HG03103 (cell line): ENCODE measurements around the gene RETREG1.
A peak's percentile ranks its signal among the peaks of the same experiment; 100 is the strongest.
"Not testable (repeated sequence)": the region's sequence is repeated elsewhere in the genome, so short reads cannot be mapped to it uniquely, and the experiment has no call there.

Experiments
- ATAC-seq: cut with Tn5 transposase; IDR thresholded peaks from one replicate; pipeline ENCODE4 v1.9.1; 2021; ENCODE audit warnings: low read depth; ENCODE audit not compliant: unreplicated experiment

The RETREG1 gene

DNA sequence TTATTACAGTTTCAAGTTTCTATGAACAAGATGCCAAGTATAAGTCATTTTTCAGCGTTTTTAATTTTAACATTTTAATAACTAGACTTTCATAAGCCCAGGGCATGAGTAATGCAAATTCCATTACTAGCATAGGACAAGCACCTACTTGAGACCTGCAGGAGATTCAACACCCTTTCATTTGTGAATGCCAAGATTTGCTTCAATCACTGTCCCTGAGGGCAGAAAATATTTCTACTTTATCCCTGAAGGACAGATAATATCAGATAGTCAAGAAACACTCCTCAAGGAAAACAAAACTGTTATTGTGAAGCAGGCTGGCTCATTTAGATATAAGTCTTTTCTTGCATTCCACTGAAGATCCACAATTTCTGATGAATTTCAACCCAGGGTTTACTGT, 123.5 kb downstream of the RETREG1 start:
- no peak for ATAC-seq

DNA sequence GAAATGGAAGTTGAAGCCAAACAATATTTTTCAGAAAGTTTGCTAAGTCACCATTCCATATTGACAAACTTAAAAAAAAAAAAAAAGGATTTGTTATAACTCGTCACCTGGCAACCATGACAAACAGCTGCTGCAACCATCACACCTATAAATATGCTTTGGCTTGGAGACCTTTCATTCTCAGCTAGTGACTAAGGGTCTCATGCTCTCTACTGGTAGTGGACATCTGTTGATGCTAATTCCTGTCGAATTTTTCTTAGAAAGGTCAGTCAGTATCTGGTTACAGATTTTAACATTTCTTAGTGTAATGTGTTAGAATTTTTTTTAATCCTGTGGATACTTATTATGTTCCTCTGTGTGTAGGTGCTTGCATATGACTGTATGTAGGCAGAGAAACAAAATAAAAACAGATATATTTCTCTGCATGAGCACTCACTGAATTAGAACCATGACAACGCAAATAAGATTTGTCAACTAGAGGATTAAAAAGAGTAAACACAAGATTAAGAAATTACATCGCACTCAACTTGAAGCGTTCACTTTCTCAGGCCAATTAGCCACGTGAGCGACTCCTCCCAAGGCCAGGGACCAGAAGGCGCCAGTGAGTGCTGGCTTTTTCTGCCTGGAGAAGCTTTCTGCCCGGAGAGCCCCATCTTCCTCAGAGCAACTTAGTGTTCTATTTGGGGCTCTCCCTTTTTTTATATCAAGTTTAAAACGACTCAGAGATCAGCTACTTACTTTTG, 124.2 kb downstream of the RETREG1 start:
- no peak for ATAC-seq

DNA sequence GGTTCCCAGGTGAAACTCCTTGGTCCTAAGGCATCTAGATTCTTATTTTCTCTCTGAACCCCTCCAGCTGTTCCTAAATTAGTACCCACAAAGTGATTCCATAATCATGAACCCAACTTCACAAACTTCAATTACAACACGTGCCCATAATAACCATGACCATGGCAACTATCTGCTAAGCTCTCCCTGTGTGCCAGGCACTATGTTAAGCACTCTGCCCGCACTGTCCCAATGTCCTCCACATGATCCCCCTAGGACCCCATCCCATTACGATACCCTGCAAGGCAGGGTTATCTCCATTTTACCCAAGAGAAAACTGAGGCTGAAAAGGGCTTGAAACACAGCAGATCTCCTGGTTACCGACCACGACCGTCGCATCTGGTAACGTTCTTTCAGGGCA, 125.9 kb downstream of the RETREG1 start:
- ATAC-seq = no peak

DNA sequence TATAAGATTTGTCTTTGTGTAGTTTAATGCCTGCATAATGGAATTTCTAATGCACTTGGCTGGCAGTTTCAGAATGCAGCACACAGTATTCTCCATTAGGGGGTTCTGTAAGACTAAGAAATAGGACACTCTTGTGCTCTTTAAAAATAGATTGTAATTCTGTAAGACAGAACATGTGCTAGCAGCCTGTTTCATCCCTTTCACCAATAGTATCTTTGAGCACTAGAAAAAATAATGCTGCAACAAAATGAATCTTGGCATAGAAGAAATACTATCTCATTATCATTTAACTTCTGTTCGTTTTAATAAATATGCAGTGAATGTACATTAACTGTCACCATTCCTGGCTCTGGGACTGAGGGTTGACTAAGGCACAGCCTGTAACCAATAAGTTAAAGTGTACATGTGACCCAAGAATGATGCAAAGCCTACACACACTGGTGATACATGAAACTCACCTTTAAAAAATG, 127.4 kb downstream of the RETREG1 start:
- ATAC-seq = peak; percentile 80

DNA sequence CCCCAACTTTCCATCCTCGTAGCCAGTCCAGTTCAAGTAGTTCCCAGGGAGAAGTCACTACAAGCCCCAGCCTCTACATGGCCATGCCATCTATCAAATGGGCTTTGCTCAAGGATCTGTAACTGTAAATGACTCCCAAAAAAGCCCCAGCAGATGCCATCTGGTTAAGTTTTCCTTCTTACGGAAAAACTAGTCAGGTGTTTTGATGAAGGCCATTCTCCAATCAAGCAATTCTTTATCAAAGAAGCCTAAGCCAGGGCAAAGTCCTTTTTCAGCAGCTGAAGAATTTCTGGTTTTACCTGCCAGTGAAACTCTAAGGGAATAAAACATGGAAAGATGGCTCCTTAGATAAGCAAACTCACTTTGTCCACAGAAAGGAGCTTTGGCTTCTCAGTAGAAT, 129.3 kb downstream of the RETREG1 start:
- no peak for ATAC-seq

DNA sequence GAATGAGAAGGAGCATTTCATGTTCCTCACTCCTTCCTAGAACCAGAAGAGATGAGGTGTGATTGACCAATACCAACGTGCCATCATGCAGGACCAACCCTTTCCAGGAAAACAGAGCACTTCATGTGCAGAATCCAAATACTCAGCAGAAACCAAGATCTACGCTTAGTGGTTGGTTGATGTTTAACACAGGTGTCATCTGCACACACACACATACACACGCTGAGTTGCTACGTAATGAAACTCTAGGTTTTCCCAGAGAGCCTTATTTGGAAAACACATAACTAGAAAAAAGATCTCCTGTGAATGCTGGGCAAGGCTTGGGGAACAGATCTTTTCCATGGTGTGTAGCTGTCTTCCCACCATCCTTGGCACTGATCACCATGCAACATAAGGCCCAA, 130.1 kb downstream of the RETREG1 start:
- no peak for ATAC-seq

DNA sequence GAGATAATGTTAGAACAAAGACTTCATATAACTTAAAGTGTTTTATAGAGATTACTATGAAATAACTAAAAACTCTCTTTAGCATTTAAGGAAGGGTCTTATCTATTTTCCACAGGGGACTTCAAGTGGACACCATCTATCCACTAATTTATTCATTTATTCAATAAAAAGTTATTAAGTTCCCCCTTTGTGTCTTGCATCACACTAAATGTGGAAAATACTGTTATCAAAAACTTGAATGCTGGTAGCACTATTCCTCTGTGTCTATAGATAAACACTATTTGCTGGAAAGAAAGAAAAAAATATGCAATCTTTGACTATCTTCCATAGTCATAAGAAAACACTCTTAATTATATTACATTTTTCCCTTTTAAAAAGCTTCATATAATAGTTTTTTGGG, 131.1 kb downstream of the RETREG1 start:
- ATAC-seq = no peak

DNA sequence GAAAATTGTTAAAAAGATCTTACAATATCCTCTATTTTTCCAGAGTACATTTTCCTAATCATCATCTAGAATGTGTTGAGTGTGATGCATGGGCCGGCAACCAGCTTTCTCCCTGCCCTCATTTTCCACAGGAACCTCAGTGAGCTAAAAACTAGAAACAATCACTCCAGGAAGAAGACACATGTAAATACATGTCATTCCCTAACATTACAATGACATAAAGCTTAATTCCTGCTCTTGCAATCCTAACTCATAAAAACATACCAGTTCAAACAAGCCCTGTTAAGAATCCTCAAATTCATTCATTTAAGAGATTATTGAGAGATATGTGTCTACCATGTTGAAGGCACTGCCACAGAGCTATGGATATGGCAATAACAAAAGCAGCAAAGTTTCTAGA, 132.7 kb downstream of the RETREG1 start:
- no peak for ATAC-seq

DNA sequence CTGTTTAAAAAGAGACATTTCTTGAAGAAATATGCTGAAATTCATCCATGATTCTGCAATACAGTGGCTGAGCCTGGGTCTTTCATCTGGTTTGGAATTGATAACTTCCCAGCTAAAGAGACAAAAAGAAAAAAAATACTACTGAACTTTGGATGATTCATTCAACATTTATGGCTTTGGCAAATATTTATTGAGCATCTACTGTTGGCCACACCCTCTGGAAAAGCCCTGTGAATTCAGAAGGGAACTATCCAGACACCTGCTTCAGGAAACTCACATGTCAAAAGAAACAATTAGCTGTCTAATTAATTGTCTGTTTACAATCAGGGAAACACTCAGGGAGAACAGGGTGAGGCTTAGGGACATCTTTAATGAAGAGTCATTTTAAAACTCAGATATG, 133.4 kb downstream of the RETREG1 start:
- no peak for ATAC-seq

DNA sequence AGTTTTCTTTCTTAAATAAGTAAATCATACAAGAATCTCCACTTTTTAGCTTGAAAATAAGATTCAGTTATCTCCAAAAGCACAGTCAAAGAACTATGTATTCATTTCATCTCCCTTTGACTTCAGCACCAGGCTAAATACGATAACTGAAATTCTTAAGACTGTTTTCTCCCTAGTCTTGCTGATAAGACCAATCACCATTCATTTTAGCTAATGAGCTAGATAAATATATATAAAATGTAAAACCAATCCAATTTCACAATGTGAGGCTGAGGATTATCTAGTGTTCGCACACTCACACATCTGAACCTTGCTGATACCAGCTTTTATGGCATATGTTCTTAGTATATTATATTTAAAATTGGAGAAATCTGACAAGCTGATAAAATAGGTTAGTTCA, 133.9 kb downstream of the RETREG1 start:
- ATAC-seq = no peak

DNA sequence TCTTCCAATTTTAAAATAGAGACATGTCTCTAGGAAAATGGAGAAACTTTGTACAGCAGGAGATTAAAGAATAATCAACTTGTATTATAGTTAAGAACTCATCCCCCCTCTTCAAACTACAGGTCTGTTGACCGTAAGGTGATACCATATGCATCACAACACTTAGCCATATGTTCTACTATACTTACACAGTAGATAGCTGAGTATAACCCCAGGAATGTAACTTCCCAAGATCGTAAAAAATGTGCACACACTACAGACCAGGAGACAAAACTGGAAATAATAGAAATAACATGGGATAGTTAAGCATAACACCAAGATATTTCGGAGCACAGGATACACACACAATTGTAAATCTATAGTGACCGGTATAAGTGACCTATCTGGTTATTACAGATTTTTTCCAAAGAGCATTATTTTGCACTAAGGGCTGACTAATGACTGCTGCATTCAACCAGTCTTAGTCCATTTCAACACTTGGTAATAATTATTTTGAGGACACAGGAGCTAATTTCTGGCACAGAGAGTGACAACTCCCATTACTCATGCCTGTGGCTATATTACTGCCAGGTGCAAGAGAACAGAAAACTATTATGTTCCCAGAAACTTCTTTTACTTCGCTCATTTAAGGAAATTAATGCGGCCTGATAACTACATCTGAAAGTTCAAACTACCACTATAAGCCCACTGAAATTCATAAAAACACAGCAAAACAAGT, 135.8 kb downstream of the RETREG1 start:
- ATAC-seq = no peak

DNA sequence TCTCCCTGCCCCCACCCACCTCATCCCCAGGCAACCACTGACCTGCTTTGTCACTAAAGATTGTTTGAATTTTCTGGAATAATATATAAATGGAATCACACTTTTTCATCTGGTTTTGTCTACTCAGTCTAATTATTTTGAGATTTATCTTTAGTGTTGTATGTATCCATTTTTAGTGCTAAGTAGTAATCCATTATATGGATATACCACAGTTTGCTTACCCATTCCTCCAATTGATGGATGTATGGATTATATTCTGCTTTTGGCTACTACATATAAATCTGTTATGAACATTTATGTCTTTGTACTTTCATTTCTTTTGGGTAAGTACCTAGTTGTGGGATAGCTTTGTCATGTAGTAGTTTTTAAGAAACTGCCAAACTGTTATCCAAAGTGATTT, 136.7 kb downstream of the RETREG1 start:
- ATAC-seq = no peak

DNA sequence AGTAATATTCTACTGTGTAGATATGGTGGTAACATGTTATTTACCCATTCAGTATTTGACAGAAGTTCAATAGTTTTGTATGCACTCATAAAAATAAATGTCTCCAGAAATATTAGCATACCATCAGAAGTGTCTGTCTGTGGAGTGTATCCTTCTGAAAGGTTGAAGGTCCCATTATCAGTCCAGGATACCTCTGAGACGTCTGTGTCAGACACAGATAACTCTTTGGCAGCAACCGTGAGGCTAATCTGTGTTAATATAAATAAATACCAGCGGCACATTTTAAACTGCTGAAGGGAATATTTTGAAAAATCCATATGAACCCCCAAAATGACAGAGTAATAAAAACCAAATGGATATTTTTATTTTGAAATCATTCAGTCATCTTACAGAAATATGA, 139.3 kb downstream of the RETREG1 start:
- no peak for ATAC-seq

DNA sequence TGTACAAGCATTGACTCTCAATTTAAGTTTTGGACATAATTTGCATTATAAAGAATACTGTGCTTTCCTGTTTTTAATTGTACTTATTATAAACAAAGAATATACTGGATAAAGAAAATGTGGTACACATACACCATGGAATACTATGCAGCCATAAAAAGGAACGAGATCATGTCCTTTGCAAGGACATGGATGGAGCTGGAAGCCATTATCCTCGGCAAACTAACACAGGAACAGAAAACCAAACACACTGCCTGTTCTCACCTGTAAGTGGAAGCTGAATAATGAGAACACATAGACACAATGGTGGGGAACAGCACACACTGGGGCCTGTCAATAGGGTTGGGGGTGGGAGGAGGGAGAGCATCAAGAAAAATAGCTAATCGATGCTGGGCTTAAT, 140.4 kb downstream of the RETREG1 start:
- ATAC-seq = not testable (repeated sequence)

DNA sequence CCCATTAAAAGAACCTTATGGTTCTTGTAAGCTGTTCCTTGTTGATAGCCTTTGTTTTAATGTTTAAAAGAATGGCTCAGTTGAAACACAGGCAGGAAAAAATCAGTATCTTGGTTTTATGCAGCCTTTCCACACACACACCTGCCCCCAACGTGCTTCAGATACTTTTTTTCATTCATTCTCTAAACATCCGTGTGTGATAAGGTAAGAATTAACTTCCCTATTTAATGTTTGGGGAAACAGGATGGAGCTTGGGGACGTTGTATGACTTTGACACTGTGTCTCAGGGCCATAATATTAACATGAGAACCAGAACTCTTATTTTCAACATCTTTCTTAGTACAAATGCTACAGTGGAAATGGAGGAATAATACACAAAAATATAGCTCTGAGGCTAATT, 145.4 kb downstream of the RETREG1 start:
- no peak for ATAC-seq

DNA sequence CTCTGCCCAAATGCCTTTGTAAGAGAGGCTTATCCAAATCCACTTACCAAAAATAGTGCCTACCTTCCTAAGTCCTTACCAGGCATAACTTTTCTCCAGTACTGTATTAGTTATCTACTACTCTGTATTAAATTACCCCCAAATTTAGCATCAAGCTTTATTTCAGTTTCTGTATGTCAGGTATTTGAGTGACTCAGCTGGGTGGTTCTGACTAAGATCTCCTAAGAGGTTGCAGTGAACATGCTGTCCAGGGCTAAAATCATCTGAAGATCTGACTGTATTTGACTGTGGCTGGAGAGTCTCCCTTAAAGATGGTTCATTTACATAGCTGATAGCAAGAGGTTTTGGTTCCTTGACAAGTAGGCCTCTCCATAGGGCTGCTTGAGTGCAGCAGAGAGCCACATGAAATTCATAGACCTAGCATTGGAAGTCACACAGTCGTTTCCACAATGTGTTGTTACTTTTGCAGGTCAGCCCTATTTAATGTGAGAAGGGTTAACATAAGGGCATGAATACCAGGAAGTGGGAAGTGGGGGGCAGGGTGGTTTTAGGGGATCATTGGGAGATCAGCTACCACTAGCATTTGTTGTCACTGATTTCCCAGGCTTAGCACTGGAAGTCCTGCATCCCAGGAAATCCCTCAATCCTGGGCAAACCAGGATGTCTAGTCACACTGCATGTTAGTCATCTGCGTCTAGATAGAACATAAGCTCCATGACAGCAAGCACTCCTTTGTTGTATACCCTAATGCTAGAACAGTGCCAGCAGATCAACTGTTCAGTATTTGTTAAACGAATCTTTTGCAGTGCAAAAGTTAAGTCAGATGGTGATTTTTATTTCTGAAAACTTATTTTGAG, 149.2 kb downstream of the RETREG1 start:
- ATAC-seq = peak; percentile 66

DNA sequence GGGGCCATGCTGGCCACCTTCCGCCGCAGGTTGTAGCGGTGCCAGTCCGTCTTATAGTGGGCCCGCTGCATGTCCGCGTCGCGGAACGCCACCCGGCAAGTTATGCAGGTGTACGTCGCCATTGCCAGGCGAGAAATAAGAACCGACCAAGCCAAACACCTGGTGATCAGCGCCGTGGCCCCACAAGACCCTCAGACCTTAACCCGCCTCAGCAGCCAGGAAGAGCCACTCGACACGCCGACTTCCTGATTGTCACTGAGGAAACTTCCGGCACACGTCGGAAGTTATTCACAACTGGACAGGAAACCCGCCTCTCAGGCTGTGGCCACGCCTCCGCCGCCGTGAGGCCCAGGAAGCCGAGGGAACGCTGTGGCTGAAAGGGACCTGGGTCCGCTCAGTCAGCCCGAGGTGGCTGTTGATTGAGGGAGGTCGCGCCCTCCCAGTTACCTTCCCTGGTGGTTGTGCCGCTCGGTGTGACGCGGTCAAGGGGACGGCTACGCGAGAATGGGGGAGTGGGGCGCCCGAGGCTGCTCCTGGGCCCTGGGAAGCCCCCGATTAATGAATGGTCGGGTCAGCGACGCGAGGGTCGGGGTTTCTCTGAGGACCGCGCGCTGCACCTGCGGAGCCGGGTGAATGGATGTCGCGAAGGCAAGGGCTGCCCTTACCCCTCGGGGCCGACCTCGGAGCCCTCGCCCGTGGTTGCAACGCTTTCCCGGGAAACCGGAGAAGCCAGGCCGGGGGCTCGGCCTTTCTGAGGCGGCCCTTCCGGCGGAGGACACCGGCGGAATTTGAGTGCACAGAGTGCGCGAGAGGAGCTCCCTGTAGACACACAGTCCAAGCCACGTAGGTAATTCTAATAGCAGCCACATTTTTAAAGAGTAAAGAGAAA, 151.0 kb downstream of the RETREG1 start, which contains the start of gene ZNF622:
TSS of gene ZNF622 (minus strand) at position 257 of the 889 bp plus-strand sequence. CDS start at position 122, 135 bp downstream.
- ATAC-seq = peak; percentile 79

DNA sequence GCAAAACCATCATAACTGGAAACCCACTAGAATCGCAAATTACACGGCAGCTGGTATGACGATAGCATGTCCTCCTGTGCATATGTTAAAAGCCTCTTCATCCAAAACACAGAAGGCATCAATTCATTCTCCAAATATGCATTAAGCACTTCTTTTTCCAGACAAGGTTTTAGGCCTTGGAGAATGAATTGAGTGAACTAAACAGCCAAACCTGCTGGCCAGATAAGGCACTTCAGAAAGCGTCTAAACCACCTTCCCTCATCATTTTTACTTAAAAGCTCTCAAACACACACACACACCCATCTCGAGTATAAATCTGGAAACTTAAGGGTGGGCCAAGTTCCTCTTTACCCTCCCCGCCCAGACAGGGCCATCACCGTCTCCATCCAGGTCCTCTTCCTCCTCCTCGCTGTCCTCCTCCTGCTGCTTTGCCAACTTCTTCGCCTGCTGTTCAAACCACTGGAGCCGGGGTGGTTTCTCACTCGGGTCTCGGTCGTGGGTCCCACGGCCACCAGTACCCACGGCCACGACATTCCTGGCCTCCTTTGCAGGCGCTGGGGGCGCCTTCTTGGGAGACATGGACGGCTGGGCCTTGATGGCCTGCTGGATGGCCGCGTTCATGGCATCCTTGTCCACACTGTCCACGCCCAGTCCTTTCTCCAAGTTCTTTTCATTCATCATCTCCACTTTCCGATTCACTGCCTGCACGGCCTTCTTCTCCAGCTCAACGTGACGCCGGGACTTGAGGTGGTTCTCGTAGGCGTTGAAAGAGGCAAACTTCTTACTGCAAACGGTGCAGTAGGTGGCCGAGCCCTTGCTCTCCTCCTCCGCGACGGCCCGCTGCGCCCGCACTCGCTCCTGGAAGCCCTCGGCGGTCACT, 151.9 kb downstream of the RETREG1 start:
- no peak for ATAC-seq

DNA sequence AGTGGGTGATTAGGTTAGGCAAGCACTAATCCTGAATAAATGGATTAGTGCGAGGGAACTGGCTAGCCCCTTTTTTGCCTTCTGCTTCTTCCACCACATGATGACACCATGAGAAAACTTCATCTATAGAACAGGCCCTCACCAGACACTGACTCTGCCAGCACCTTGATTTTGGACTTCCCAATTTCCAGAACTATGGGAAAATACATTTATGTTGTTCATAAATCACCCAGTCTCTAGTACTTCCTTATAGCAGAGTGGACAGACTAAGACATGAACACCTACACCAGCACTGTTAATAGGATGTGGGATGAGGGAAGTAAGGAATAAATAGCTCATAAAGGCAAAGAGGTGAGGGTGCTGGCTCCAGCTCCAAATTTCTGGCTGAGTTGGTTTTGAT, 152.6 kb downstream of the RETREG1 start:
- no peak for ATAC-seq
